GM19099 (cell line): Measurements from ENCODE around the gene BMERB1.

Experiments used
- POLR2A ChIP-seq: IDR thresholded peaks from 3 replicates; pipeline ENCODE4 v1.6.1; 2011; ENCODE audit warnings: low read depth; ENCODE audit not compliant: insufficient read length; ENCODE audit errors: extremely low read depth

Gene BMERB1

GRCh38 chr16:15427648-15428239, 6.6 kb upstream of the BMERB1 start:
- no peak for TF ChIP-seq POLR2A

GRCh38 chr16:15434079-15434424, 336 bp upstream of the BMERB1 start:
- no peak for TF ChIP-seq POLR2A

GRCh38 chr16:15435216-15435864, 952 bp downstream of the BMERB1 start:
- no peak for TF ChIP-seq POLR2A

- TF ChIP-seq POLR2A, result no peak
Observed at GRCh38 chr16:15439102-15439501, 4.7 kb downstream of the BMERB1 start.

- TF ChIP-seq POLR2A, result no peak
Observed at GRCh38 chr16:15439521-15439920, 5.1 kb downstream of the BMERB1 start.

- no peak for TF ChIP-seq POLR2A
Observed at GRCh38 chr16:15440852-15441251, 6.5 kb downstream of the BMERB1 start.

GRCh38 chr16:15443753-15444152, 9.4 kb downstream of the BMERB1 start:
- TF ChIP-seq POLR2A, result no peak

GRCh38 chr16:15444264-15444663, 9.9 kb downstream of the BMERB1 start:
- TF ChIP-seq POLR2A, result no peak

- no peak for TF ChIP-seq POLR2A
Observed at GRCh38 chr16:15445450-15445849, 11.1 kb downstream of the BMERB1 start.

GRCh38 chr16:15446901-15447300, 12.5 kb downstream of the BMERB1 start:
- TF ChIP-seq POLR2A, result no peak

GRCh38 chr16:15450624-15451023, 16.2 kb downstream of the BMERB1 start:
- no peak for TF ChIP-seq POLR2A

GRCh38 chr16:15451098-15451731, 16.8 kb downstream of the BMERB1 start:
- TF ChIP-seq POLR2A, result no peak

- no peak for TF ChIP-seq POLR2A
Observed at GRCh38 chr16:15452246-15452855, 18.0 kb downstream of the BMERB1 start.

- TF ChIP-seq POLR2A, result no peak
Observed at GRCh38 chr16:15457400-15457799, 23.0 kb downstream of the BMERB1 start.

- no peak for TF ChIP-seq POLR2A
Observed at GRCh38 chr16:15457958-15458357, 23.6 kb downstream of the BMERB1 start.

GRCh38 chr16:15459791-15460190, 25.4 kb downstream of the BMERB1 start:
- no peak for TF ChIP-seq POLR2A
